Mucosa of stomach (tissue), 1 donor: ENCODE data around the gene CASKIN1.
"Not testable (repeated sequence)": the region's sequence is repeated elsewhere in the genome, so short reads cannot be mapped to it uniquely, and the experiment has no call there.

Experiments used
- H3K27me3 ChIP-seq: one replicate; pipeline ENCODE4 v1.7.0; 2013; ENCODE audit warnings: mild to moderate bottlenecking, low read length; ENCODE audit not compliant: control insufficient read depth, insufficient read depth
- H3K36me3 ChIP-seq: one replicate; pipeline ENCODE4 v1.7.0; 2013; ENCODE audit warnings: low read length; ENCODE audit not compliant: control insufficient read depth, insufficient read depth
- H3K4me1 ChIP-seq: one replicate; pipeline ENCODE4 v1.7.0; 2013; ENCODE audit warnings: mild to moderate bottlenecking, low read length; ENCODE audit not compliant: control insufficient read depth, insufficient read depth
- H3K4me3 ChIP-seq: one replicate; pipeline ENCODE4 v1.7.0; 2013; ENCODE audit warnings: low read length
- H3K9ac ChIP-seq: one replicate; pipeline ENCODE4 v1.7.0; 2013; ENCODE audit warnings: mild to moderate bottlenecking, low read length, moderate library complexity
- H3K9me3 ChIP-seq: one replicate; pipeline ENCODE4 v1.7.0; 2013; ENCODE audit warnings: mild to moderate bottlenecking, low read length, moderate library complexity; ENCODE audit not compliant: control insufficient read depth
- donor health status: Pancreatic carcinoma.

Gene CASKIN1, protein sequence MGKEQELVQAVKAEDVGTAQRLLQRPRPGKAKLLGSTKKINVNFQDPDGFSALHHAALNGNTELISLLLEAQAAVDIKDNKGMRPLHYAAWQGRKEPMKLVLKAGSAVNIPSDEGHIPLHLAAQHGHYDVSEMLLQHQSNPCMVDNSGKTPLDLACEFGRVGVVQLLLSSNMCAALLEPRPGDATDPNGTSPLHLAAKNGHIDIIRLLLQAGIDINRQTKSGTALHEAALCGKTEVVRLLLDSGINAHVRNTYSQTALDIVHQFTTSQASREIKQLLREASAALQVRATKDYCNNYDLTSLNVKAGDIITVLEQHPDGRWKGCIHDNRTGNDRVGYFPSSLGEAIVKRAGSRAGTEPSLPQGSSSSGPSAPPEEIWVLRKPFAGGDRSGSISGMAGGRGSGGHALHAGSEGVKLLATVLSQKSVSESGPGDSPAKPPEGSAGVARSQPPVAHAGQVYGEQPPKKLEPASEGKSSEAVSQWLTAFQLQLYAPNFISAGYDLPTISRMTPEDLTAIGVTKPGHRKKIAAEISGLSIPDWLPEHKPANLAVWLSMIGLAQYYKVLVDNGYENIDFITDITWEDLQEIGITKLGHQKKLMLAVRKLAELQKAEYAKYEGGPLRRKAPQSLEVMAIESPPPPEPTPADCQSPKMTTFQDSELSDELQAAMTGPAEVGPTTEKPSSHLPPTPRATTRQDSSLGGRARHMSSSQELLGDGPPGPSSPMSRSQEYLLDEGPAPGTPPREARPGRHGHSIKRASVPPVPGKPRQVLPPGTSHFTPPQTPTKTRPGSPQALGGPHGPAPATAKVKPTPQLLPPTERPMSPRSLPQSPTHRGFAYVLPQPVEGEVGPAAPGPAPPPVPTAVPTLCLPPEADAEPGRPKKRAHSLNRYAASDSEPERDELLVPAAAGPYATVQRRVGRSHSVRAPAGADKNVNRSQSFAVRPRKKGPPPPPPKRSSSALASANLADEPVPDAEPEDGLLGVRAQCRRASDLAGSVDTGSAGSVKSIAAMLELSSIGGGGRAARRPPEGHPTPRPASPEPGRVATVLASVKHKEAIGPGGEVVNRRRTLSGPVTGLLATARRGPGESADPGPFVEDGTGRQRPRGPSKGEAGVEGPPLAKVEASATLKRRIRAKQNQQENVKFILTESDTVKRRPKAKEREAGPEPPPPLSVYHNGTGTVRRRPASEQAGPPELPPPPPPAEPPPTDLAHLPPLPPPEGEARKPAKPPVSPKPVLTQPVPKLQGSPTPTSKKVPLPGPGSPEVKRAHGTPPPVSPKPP (N-terminal part only)

GRCh38 chr16:2196162-2196980 is at the start of gene CASKIN1:
Gene CASKIN1, minus strand, starts transcription at chr16:2196605. Its CDS starts 173 bp downstream, at chr16:2196432.
- Histone ChIP-seq H3K36me3 (no peaks in the 10 kb centered on the region), H3K27me3 (peaks cover 43% of the 10 kb centered on the region), H3K4me3 (no peak within 1 kb of the TSS), H3K9me3 (no peaks in the 10 kb centered on the region), H3K4me1 (peaks cover 11% of the 10 kb centered on the region), H3K9ac (no peak within 1 kb of the TSS)

- Histone ChIP-seq H3K4me1 (peaks cover 2% of the 10 kb centered on the region), H3K4me3 (no peak overlapping the region), H3K9me3 (no peaks in the 10 kb centered on the region), H3K27me3 (no peaks in the 10 kb centered on the region), H3K9ac (no peak overlapping the region), H3K36me3 (peaks cover 19% of the 10 kb centered on the region)
Measured at GRCh38 chr16:2244926-2245795, 48.8 kb upstream of the CASKIN1 start.

DNA sequence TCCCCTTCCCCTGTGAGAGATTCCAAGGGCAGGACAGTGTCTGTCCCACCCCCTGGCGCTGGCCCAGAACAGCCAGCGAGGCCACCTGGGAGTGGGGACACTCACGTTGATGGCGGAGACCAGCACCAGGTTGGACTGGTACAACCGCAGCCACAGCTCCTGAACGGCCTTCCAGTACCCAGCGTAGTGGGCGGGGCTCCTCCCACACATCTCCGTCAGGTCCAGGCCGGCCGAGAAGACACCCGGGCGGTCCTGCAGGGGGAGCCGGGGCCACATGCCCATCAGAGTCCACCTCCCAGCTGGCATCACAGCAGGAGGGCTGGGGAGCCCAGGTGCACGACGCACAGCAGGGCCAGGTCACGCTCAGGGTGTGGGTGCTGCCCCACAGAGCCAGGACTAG is 47.9 kb upstream of the CASKIN1 start:
- no peaks in the 10 kb centered on the region for H3K4me1 ChIP-seq
- peaks cover 19% of the 10 kb centered on the region for H3K36me3 ChIP-seq

DNA sequence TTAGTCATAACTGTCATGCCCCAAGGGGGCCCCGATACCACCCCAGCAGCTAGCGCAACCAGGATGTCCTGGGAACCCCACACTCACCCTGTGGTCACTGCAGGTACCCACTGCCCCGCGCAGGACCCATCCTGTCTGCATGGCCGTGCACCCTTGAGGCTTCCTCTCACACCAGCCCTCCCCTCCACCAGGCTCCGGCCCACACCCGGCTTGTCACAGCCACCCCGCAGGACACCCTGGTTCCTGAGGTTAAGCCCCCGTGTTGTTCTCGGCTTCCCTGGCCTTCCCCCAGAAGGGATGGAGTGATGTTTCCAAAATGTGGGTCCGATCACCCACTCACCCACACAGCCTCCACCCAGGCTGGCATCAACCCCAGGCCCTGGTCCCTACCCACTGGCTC is 47.4 kb upstream of the CASKIN1 start:
- H3K36me3 ChIP-seq: peaks cover 19% of the 10 kb centered on the region
- no peaks in the 10 kb centered on the region for H3K27me3 ChIP-seq
- no peak overlapping the region for H3K4me3 ChIP-seq
- H3K9me3 ChIP-seq: no peaks in the 10 kb centered on the region
- H3K4me1 ChIP-seq: no peaks in the 10 kb centered on the region
- no peak overlapping the region for H3K9ac ChIP-seq

More for the DNA sequence above, 47.9 kb upstream of the CASKIN1 start:
- Histone ChIP-seq H3K4me3 (no peak overlapping the region), H3K27me3 (no peaks in the 10 kb centered on the region), H3K9me3 (no peaks in the 10 kb centered on the region), H3K9ac (no peak overlapping the region)

- peaks cover 4% of the 10 kb centered on the region for H3K27me3 ChIP-seq
- no peak overlapping the region for H3K4me3 ChIP-seq
- H3K9me3 ChIP-seq: no peaks in the 10 kb centered on the region
- peaks cover 5% of the 10 kb centered on the region for H3K4me1 ChIP-seq
- no peak overlapping the region for H3K9ac ChIP-seq
- H3K36me3 ChIP-seq: peaks cover 19% of the 10 kb centered on the region
Measured at GRCh38 chr16:2243031-2243528, 46.7 kb upstream of the CASKIN1 start.

- Histone ChIP-seq H3K4me1 (peaks cover 10% of the 10 kb centered on the region), H3K9me3 (no peaks in the 10 kb centered on the region), H3K4me3 (no peak overlapping the region), H3K9ac (no peak overlapping the region), H3K27me3 (peaks cover 8% of the 10 kb centered on the region), H3K36me3 (peaks cover 19% of the 10 kb centered on the region)
Measured at GRCh38 chr16:2242598-2242997, 46.2 kb upstream of the CASKIN1 start.

DNA sequence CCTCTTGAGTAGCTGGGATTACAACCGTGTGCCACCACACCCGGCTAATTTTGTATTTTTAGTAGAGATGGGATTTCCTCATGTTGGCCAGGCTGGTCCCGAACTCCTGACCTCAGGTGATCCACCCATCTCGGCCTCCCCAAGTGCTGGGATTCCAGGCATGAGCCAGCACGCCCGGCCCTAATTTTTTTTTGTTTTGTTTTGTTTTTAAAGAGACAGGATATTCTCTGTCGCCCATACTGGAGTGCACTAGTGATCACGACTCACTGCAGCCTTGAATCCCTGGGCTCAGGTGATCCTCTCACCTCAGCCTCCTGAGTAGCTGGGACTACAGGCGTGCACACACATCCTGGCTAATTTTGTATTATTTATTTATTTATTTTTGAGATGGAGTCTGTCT is 43.9 kb upstream of the CASKIN1 start:
- not testable (repeated sequence) for H3K9me3 ChIP-seq, H3K4me3 ChIP-seq, H3K9ac ChIP-seq
- H3K27me3 ChIP-seq: peaks cover 27% of the 10 kb centered on the region
- peaks cover 25% of the 10 kb centered on the region for H3K4me1 ChIP-seq
- peaks cover 14% of the 10 kb centered on the region for H3K36me3 ChIP-seq

- Histone ChIP-seq H3K36me3 (peaks cover 14% of the 10 kb centered on the region), H3K4me3 (no peak overlapping the region), H3K9ac (no peak overlapping the region), H3K4me1 (peaks cover 25% of the 10 kb centered on the region), H3K9me3 (no peaks in the 10 kb centered on the region), H3K27me3 (peaks cover 27% of the 10 kb centered on the region)
Measured at GRCh38 chr16:2238838-2239675, 42.7 kb upstream of the CASKIN1 start.

DNA sequence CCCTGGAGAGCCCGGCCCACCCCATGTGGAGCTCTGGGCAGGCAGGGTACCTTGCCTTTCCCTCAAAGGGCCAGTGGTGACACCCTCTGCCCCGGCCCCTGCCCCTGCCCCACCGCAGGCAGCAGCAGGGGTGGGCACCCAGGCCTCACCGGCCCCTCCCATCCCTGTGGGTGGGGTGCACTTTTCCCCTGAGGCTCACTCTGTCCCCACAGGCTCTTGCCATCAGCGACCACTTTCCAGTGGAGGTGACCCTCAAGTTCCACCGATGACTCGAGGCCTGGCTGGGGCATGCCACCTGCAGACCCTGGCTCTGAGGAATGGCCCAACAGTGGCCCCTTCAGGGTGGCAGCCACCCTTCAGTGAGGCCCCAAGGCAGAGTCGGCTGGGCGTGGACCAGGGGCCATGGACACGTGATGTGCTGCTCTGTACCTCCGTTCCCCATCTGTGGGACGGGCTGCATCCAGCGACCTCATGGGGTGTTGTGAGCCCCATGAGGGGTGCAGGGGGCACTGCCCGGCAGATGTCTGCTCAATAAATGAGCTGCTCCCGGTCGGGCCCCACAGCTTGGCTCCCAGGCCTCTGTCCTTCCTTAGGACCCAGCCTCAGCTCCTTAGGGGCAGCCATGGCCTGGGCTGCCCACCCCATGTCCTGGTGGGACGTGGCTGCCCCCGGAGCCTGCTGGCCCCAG is 41.9 kb upstream of the CASKIN1 start:
- no peak overlapping the region for H3K4me3 ChIP-seq
- peaks cover 25% of the 10 kb centered on the region for H3K4me1 ChIP-seq
- H3K9ac ChIP-seq: no peak overlapping the region
- peaks cover 13% of the 10 kb centered on the region for H3K36me3 ChIP-seq
- H3K9me3 ChIP-seq: no peaks in the 10 kb centered on the region
- peaks cover 27% of the 10 kb centered on the region for H3K27me3 ChIP-seq
